H1 (cell line): ENCODE measurements around the gene ZNF496. TPM values are rescaled to one million over a fixed set of nuclear protein-coding genes. Genes with fewer than 3 reads are reported as not detected.

Experiments
- CTCF ChIA-PET: fragments of 300-600 bp; sonication (Branson Sonifier 250); formaldehyde crosslinking; loops from one replicate; lab custom pipeline; 2021; ENCODE audit not compliant: partially characterized antibody; lab: Charles Lee
- POLR2A ChIA-PET: fragments of 300-600 bp; sonication (Branson Sonifier 250); formaldehyde crosslinking; loops from one replicate; lab custom pipeline; 2021; ENCODE audit warnings: inconsistent platforms; ENCODE audit not compliant: partially characterized antibody; lab: Charles Lee
- DNase-seq, 2 experiments: peaks; one replicate each; pipeline versions ENCODE4 v3.0.0 to v3.0.0-alpha.2; 2010 to 2022; ENCODE audit warnings: low spot score in 2 of 2, low read depth in 1 of 2, mixed read lengths in 1 of 2
- FAIRE-seq: peaks from 2 replicates; lab custom pipeline; 2011; peaks lifted over from hg19 to GRCh38; lab: Jason Lieb, UNC
- H2AFZ ChIP-seq: 2 replicates; pipeline ENCODE4 v1.8.1; 2012; ENCODE audit warnings: low read length, inconsistent platforms
- H2AK5ac ChIP-seq: 2 replicates; pipeline ENCODE4 v1.6.1; 2013; ENCODE audit warnings: low read depth, low read length
- H2BK120ac ChIP-seq: replicated peaks from 2 replicates; pipeline ENCODE3; 2013; ENCODE audit warnings: low read depth, low read length, inconsistent platforms
- H2BK12ac ChIP-seq: 2 replicates; pipeline ENCODE4 v1.6.1; 2013; ENCODE audit warnings: low read depth, low read length
- H2BK15ac ChIP-seq: 2 replicates; pipeline ENCODE4 v1.6.1; 2013; ENCODE audit warnings: low read length
- H2BK20ac ChIP-seq: 2 replicates; pipeline ENCODE4 v1.6.1; 2013; ENCODE audit warnings: low read length
- H2BK5ac ChIP-seq: 2 replicates; pipeline ENCODE4 v1.6.1; 2013; ENCODE audit warnings: low read depth, low read length
- H3K14ac ChIP-seq: 2 replicates; pipeline ENCODE4 v1.6.1; 2013; ENCODE audit warnings: inconsistent platforms; ENCODE audit not compliant: insufficient read length
- H3K18ac ChIP-seq: 2 replicates; pipeline ENCODE4 v1.6.1; 2013; ENCODE audit warnings: low read length; ENCODE audit errors: extremely low read depth
- H3K23ac ChIP-seq: 2 replicates; pipeline ENCODE4 v1.6.1; 2013; ENCODE audit warnings: inconsistent platforms; ENCODE audit not compliant: insufficient read length
- H3K23me2 ChIP-seq: 2 replicates; pipeline ENCODE4 v1.6.1; 2013; ENCODE audit warnings: low read depth, low read length
- H3K27ac ChIP-seq: 2 replicates; pipeline ENCODE4 v1.6.1; 2011; ENCODE audit warnings: low read depth, low read length, inconsistent platforms
- H3K27me3 ChIP-seq, 4 experiments: replicated peaks in 1 of 4; 1 replicate in 1 of 4; 2 replicates in 3 of 4; pipeline versions ENCODE4 v1.6.1 to v1.8.1; 2011 to 2013; ENCODE audit warnings: low read length in 3 of 4, mild to moderate bottlenecking in 3 of 4, inconsistent platforms in 2 of 4, mixed read lengths in 2 of 4, moderate library complexity in 1 of 4; ENCODE audit not compliant: control insufficient read depth in 3 of 4, insufficient read depth in 3 of 4; ENCODE audit errors: extremely low read depth in 1 of 4
- H3K36me3 ChIP-seq, 4 experiments: 2 replicates each; pipeline versions ENCODE4 v1.6.1 to v1.8.1; 2011 to 2013; ENCODE audit warnings: mild to moderate bottlenecking in 4 of 4, low read length in 3 of 4, moderate library complexity in 2 of 4, control low read depth in 1 of 4, inconsistent platforms in 1 of 4; ENCODE audit not compliant: insufficient read depth in 4 of 4, control insufficient read depth in 2 of 4
- H3K4ac ChIP-seq: replicated peaks from 2 replicates; pipeline ENCODE3; 2013; ENCODE audit warnings: low read length, low read depth, mixed read lengths, inconsistent platforms; ENCODE audit not compliant: insufficient read length
- H3K4me1 ChIP-seq, 4 experiments: replicated peaks in 1 of 4; 1 replicate in 1 of 4; 2 replicates in 3 of 4; pipeline versions ENCODE4 v1.6.1 to v1.8.1; 2011 to 2013; ENCODE audit warnings: low read length in 3 of 4, inconsistent platforms in 2 of 4, mixed read lengths in 1 of 4; ENCODE audit not compliant: insufficient read depth in 4 of 4, control insufficient read depth in 3 of 4
- H3K4me2 ChIP-seq, 2 experiments: 2 replicates each; pipeline versions ENCODE4 v1.6.1 to v1.8.1; 2011 to 2013; ENCODE audit warnings: low read depth in 2 of 2, low read length in 2 of 2, control low read depth in 1 of 2, inconsistent platforms in 1 of 2, mild to moderate bottlenecking in 1 of 2; ENCODE audit not compliant: insufficient read depth in 1 of 2
- H3K4me3 ChIP-seq, 4 experiments: fragments of 200-600, 300-600 bp in 1 of 4; sonication (generic), shearing (Covaris generic), sonication (Bioruptor Twin) in 1 of 4; 2 replicates each; pipeline versions ENCODE4 v1.5.1 to v1.8.1; 2011 to 2016; ENCODE audit warnings: low read length in 4 of 4, low read depth in 3 of 4, control low read depth in 2 of 4, inconsistent platforms in 2 of 4, mild to moderate bottlenecking in 2 of 4, mixed read lengths in 1 of 4, moderate library complexity in 1 of 4; ENCODE audit not compliant: insufficient read depth in 2 of 4; ENCODE audit errors: extremely low read depth in 1 of 4
- H3K56ac ChIP-seq: replicated peaks from 2 replicates; pipeline ENCODE3; 2013; ENCODE audit warnings: low read depth, mild to moderate bottlenecking, mixed read lengths, low read length, inconsistent platforms; ENCODE audit not compliant: insufficient read length
- H3K79me1 ChIP-seq: 2 replicates; pipeline ENCODE4 v1.6.1; 2013; ENCODE audit warnings: low read depth, low read length, control low read depth
- H3K79me2 ChIP-seq, 2 experiments: 2 replicates each; pipeline versions ENCODE4 v1.6.1 to v1.8.1; 2012 to 2013; ENCODE audit warnings: low read length in 2 of 2, mild to moderate bottlenecking in 2 of 2, inconsistent platforms in 1 of 2; ENCODE audit not compliant: insufficient read depth in 2 of 2, control insufficient read depth in 1 of 2
- H3K9ac ChIP-seq, 4 experiments: replicated peaks in 1 of 4; 1 replicate in 1 of 4; 2 replicates in 3 of 4; pipeline versions ENCODE4 v1.6.1 to v1.8.1; 2011 to 2013; ENCODE audit warnings: low read depth in 3 of 4, low read length in 3 of 4, control low read depth in 2 of 4, mild to moderate bottlenecking in 2 of 4, moderate library complexity in 2 of 4, inconsistent platforms in 1 of 4; ENCODE audit errors: extremely low read depth in 1 of 4
- H3K9me3 ChIP-seq, 2 experiments: 2 replicates each; pipeline versions ENCODE4 v1.6.1 to v1.8.1; 2012 to 2013; ENCODE audit warnings: mild to moderate bottlenecking in 2 of 2, moderate library complexity in 2 of 2, control low read depth in 1 of 2, inconsistent platforms in 1 of 2, low read depth in 1 of 2, low read length in 1 of 2, mixed read lengths in 1 of 2; ENCODE audit not compliant: insufficient read depth in 2 of 2
- H4K20me1 ChIP-seq, 2 experiments: replicated peaks in 1 of 2; 2 replicates each; pipeline versions ENCODE3 to v1.8.1; 2011 to 2013; ENCODE audit warnings: inconsistent platforms in 2 of 2, low read length in 2 of 2, mild to moderate bottlenecking in 1 of 2; ENCODE audit not compliant: insufficient read depth in 2 of 2, control insufficient read depth in 1 of 2
- H4K5ac ChIP-seq: 2 replicates; pipeline ENCODE4 v1.6.1; 2013; ENCODE audit warnings: low read length, low read depth, mixed read lengths, inconsistent platforms; ENCODE audit not compliant: insufficient read length
- H4K8ac ChIP-seq: 2 replicates; pipeline ENCODE4 v1.8.0; 2013; ENCODE audit warnings: mild to moderate bottlenecking, moderate library complexity, low read length, inconsistent platforms; ENCODE audit not compliant: insufficient read depth; ENCODE audit errors: extremely low read depth
- H4K91ac ChIP-seq: replicated peaks from 2 replicates; pipeline ENCODE3; 2013; ENCODE audit warnings: low read length, mixed read lengths, inconsistent platforms; ENCODE audit not compliant: insufficient read length
- ATF3 ChIP-seq: IDR thresholded peaks from 2 replicates; pipeline ENCODE4 v1.6.1; 2011; ENCODE audit warnings: low read depth, mild to moderate bottlenecking, low read length; ENCODE audit not compliant: insufficient read depth
- CBX5 ChIP-seq: fragments of 300-800, 300-1000 bp; sonication (generic); IDR thresholded peaks from 2 replicates; pipeline ENCODE4 v1.7.1; 2016; ENCODE audit warnings: antibody characterized with exemption, low read length, low read depth
- CTCF ChIP-seq, 3 experiments: IDR thresholded peaks; 1 replicate in 2 of 3; 2 replicates in 1 of 3; pipeline versions ENCODE4 v1.5.1 to v1.6.1; 2011; ENCODE audit warnings: low read length in 3 of 3, mild to moderate bottlenecking in 3 of 3, inconsistent platforms in 2 of 3, low read depth in 1 of 3, moderate library complexity in 1 of 3; ENCODE audit not compliant: insufficient read depth in 1 of 3; ENCODE audit errors: control extremely low read depth in 1 of 3
- FOSL1 ChIP-seq: IDR thresholded peaks from 2 replicates; pipeline ENCODE4 v1.6.1; 2011; ENCODE audit warnings: mild to moderate bottlenecking, low read depth, low read length, moderate library complexity; ENCODE audit not compliant: insufficient read depth
- NANOG ChIP-seq: IDR thresholded peaks from 2 replicates; pipeline ENCODE4 v1.6.1; 2011; ENCODE audit warnings: low read length, low read depth, mild to moderate bottlenecking, inconsistent platforms; ENCODE audit not compliant: insufficient read depth, poor library complexity, severe bottlenecking
- NRF1 ChIP-seq: IDR thresholded peaks from 2 replicates; pipeline ENCODE4 v1.6.1; 2011; ENCODE audit warnings: mild to moderate bottlenecking, low read depth, low read length, improper control_type of control experiment
- RBBP5 ChIP-seq: IDR thresholded peaks from 2 replicates; pipeline ENCODE4 v1.7.1; 2012; ENCODE audit warnings: low read depth, mild to moderate bottlenecking, inconsistent platforms, low read length, moderate library complexity, borderline replicate concordance
- TAF7 ChIP-seq: optimal IDR thresholded peaks from 2 replicates; pipeline ENCODE3; 2011; ENCODE audit warnings: low read depth, mild to moderate bottlenecking, inconsistent platforms, low read length, moderate library complexity, borderline replicate concordance
- TBP ChIP-seq: IDR thresholded peaks from 2 replicates; pipeline ENCODE4 v1.6.1; 2011; ENCODE audit warnings: low read depth, low read length, improper control_type of control experiment
- TEAD4 ChIP-seq: IDR thresholded peaks from 2 replicates; pipeline ENCODE4 v1.6.1; 2012; ENCODE audit warnings: low read depth, low read length, inconsistent platforms, mixed read lengths
- WGBS, 2 experiments: shearing (Covaris generic) in 1 of 2; methylation state at CpG; one replicate each; pipeline versions ENCODE4 v1.1.6 to v1.1.7; 2013 to 2015; ENCODE audit warnings: low lambda C conversion rate in 2 of 2, mixed read lengths in 2 of 2, inconsistent platforms in 1 of 2, low coverage in 1 of 2, missing lambda C conversion rate in 1 of 2; ENCODE audit not compliant: insufficient replicate concordance in 2 of 2, insufficient coverage in 1 of 2, insufficient read length in 1 of 2; ENCODE audit errors: extremely low coverage in 1 of 2, missing lambda C conversion rate in 1 of 2; 5-methylcytosine and 5-hydroxymethylcytosine counted together
- polyA plus RNA-seq, 7 experiments: library from polyadenylated mRNA; depleted of rRNA in 3 of 7; stranded (reverse) in 5 of 7; unstranded in 2 of 7; fragments of >200 nt in 5 of 7; fragments of 200-250 nt in 2 of 7; gene quantifications; 1 replicate in 5 of 7; 2 replicates in 1 of 7; 4 replicates in 1 of 7; pipeline versions ENCODE4 v1.2.1 to v1.2.3, GENCODE V29; 2011 to 2013; ENCODE audit warnings: missing spikeins in 2 of 7, mixed read lengths in 2 of 7
- total RNA-seq: library from RNA; stranded (reverse); fragmentation: NEBNext Ultra II Directional; extraction: Animal tissue kit (Norgen Biotek cat#: 25700); gene quantifications from 2 replicates; pipeline ENCODE4 v1.2.1, GENCODE V29; 2021

Gene ZNF496
- total and polyA plus RNA-seq, 2 of the 8 experiments (the other 6 are each of a cell fraction or from before 2014, with no cell fraction given) = 27.9 to 71.4 TPM

- peaks cover 0 to 1% (median 0%) of the 10 kb centered on the region in 4 experiments; a peak in 3 of 7 replicates for H3K27me3 ChIP-seq
- no peak overlapping the region; the same call in 1 of the 2 replicates for H3K18ac ChIP-seq
- H2AK5ac ChIP-seq = no peak overlapping the region
- no peak overlapping the region for H3K27ac ChIP-seq
- H4K5ac ChIP-seq = no peak overlapping the region
- no peak overlapping the region for H4K91ac ChIP-seq
- FAIRE-seq = no peak
- H3K23ac ChIP-seq = no peak overlapping the region
- CTCF ChIA-PET = interaction anchor here (0.8 to 3.0 kb wide), 5 partner anchors 10 to 32 kb away, joined by 3 to 9 read pairs (median 4); no protein-coding TSS in a partner anchor
- H3K4me2 ChIP-seq = no peak overlapping the region
- H3K56ac ChIP-seq = no peak overlapping the region
- no peak for DNase-seq
- no peak overlapping the region for H4K8ac ChIP-seq
- no peaks in the 10 kb centered on the region for H4K20me1 ChIP-seq
- H2BK15ac ChIP-seq = no peak overlapping the region
- POLR2A ChIA-PET = interaction anchor here (1.1 to 1.4 kb wide), 2 partner anchors 10 to 24 kb away, joined by 4 to 5 read pairs; no protein-coding TSS in a partner anchor
- 79% methylated on average over 6 of the region's 6 CpGs; no CpG with 5 or more reads in 1 of the 2 experiments for whole genome bisulfite sequencing, 2 experiments
- H3K4me3 ChIP-seq = no peak overlapping the region
- no peak overlapping the region for H2BK12ac ChIP-seq
- H2BK120ac ChIP-seq = no peak overlapping the region
- H3K36me3 ChIP-seq = no peaks in the 10 kb centered on the region
- no peak overlapping the region for H3K4ac ChIP-seq
- H3K23me2 ChIP-seq = no peaks in the 10 kb centered on the region
- no peak overlapping the region for H2BK5ac ChIP-seq
- peaks cover 4 to 8% of the 10 kb centered on the region in 2 experiments; a peak in 2 of 4 replicates for H3K9me3 ChIP-seq
- no peaks in the 10 kb centered on the region for H3K79me2 ChIP-seq
- H3K9ac ChIP-seq = no peak overlapping the region
- peaks cover 0 to 5% (median 2%) of the 10 kb centered on the region in 4 experiments; a peak in 3 of 7 replicates for H3K4me1 ChIP-seq
- no peak overlapping the region for H3K14ac ChIP-seq
- no peak overlapping the region for H2AFZ ChIP-seq
- no peak overlapping the region for H2BK20ac ChIP-seq
- H3K79me1 ChIP-seq = no peaks in the 10 kb centered on the region
- no peak for TF ChIP-seq CTCF (IDR thresholded peaks at IDR 0.05; ENCODE audit: control extremely low read depth in 1 of 3, insufficient read depth in 1 of 3, low read depth in 1 of 3, low read length in 3 of 3)
- no peak for TF ChIP-seq TEAD4
- TF ChIP-seq RBBP5 = no peak
- TF ChIP-seq CBX5 = no peak
- TF ChIP-seq NANOG = no peak
- TF ChIP-seq ATF3 = no peak
- no peak for TF ChIP-seq FOSL1
- no peak for TF ChIP-seq TAF7
- no peak for TF ChIP-seq NRF1
- TF ChIP-seq TBP = no peak
These were observed 26.1 kb upstream of the ZNF496 start for GRCh38 chr1:247357781-247358211.
